Suprapubic skin (tissue), 4 donors: ENCODE results near the gene CDK5.

Experiments used
- EP300 ChIP-seq: sonication (generic); formaldehyde crosslinking; IDR thresholded peaks from one replicate; pipeline ENCODE4 v1.6.1; 2017; ENCODE audit warnings: antibody characterized with exemption
- POLR2A ChIP-seq, 2 donors: fragments of 450-650 bp; IDR thresholded peaks; one replicate each; pipeline ENCODE4 v1.6.1; 2017; ENCODE audit warnings: antibody characterized with exemption in 2 of 2, mild to moderate bottlenecking in 2 of 2, moderate library complexity in 2 of 2
- POLR2AphosphoS5 ChIP-seq, 3 donors: sonication (generic); formaldehyde crosslinking; IDR thresholded peaks; one replicate each; pipeline ENCODE4 v1.6.1; 2017; ENCODE audit warnings: antibody characterized with exemption in 3 of 3
- TF ChIP-seq, protein P1 (sequence below), 2 donors: fragments of 200-600 bp in 1 of 2; fragments of 450-650 bp in 1 of 2; sonication (generic) in 1 of 2; IDR thresholded peaks; one replicate each; pipeline ENCODE4 v1.5.1; 2016 to 2019; ENCODE audit warnings: antibody characterized with exemption in 2 of 2, mild to moderate bottlenecking in 1 of 2, moderate library complexity in 1 of 2

DNA sequence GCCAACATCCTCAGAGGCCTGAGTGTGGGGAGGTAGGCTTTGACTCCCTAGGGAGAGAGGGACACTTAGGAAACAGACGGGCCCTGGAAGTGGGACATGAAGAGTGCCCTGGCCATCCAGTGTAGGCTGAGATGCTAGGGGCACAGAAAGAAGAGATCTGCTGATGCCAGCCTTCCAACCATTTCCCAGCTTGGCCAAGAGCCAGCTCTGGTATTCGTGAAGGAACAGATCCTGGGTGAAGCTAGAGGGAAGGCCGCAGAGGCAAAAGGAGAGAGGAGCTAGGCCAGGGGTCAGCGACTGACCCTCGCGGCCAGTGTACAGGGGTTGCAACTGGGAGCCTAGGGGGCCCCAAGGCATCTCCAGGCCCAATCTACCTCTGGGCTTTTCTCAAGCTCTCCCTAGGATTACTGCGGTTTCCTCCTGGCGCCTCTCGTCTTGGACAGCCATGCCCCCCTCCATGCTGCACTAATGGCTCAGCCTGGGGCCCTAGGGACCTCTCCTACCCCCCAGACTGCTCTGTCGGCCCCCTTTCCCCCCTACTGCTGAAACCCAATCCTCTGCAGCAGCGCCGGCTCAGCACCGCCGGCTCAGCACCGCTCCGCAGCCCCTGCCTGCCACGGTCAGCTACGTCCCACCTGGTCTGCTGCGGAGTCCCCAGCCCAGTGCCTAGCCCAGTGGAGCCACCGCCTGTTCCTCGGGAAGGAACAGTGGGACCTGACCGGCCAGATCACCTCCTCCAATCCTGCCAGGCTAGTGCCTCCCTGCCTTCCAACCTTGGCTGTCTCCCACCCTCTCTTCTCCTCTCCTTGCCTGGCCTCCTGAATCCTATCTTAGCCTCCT is 9.5 kb downstream of the CDK5 start, which contains the start of gene ASIC3:
- TF ChIP-seq POLR2AphosphoS5 (IDR thresholded peaks at IDR 0.05): no peak
- TF ChIP-seq, protein P1, sequence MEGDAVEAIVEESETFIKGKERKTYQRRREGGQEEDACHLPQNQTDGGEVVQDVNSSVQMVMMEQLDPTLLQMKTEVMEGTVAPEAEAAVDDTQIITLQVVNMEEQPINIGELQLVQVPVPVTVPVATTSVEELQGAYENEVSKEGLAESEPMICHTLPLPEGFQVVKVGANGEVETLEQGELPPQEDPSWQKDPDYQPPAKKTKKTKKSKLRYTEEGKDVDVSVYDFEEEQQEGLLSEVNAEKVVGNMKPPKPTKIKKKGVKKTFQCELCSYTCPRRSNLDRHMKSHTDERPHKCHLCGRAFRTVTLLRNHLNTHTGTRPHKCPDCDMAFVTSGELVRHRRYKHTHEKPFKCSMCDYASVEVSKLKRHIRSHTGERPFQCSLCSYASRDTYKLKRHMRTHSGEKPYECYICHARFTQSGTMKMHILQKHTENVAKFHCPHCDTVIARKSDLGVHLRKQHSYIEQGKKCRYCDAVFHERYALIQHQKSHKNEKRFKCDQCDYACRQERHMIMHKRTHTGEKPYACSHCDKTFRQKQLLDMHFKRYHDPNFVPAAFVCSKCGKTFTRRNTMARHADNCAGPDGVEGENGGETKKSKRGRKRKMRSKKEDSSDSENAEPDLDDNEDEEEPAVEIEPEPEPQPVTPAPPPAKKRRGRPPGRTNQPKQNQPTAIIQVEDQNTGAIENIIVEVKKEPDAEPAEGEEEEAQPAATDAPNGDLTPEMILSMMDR (IDR thresholded peaks at IDR 0.05): no peak
- no peak for TF ChIP-seq POLR2A (IDR thresholded peaks at IDR 0.05)
- no peak for TF ChIP-seq EP300
